DND-41 (cell line): Measurements from ENCODE around the gene ARVCF.

Source experiments
- EZH2 ChIP-seq: IDR thresholded peaks from 3 replicates; pipeline ENCODE4 v1.6.1; 2012; ENCODE audit warnings: borderline replicate concordance, low read depth, mild to moderate bottlenecking, moderate library complexity, low read length, inconsistent platforms; ENCODE audit not compliant: severe bottlenecking
- TF ChIP-seq, protein P1 (sequence below): IDR thresholded peaks from 2 replicates; pipeline ENCODE4 v1.5.1; 2012; ENCODE audit warnings: borderline replicate concordance, low read length, moderate library complexity, mild to moderate bottlenecking; ENCODE audit not compliant: poor library complexity, severe bottlenecking; ENCODE audit errors: extremely low read depth

DNA sequence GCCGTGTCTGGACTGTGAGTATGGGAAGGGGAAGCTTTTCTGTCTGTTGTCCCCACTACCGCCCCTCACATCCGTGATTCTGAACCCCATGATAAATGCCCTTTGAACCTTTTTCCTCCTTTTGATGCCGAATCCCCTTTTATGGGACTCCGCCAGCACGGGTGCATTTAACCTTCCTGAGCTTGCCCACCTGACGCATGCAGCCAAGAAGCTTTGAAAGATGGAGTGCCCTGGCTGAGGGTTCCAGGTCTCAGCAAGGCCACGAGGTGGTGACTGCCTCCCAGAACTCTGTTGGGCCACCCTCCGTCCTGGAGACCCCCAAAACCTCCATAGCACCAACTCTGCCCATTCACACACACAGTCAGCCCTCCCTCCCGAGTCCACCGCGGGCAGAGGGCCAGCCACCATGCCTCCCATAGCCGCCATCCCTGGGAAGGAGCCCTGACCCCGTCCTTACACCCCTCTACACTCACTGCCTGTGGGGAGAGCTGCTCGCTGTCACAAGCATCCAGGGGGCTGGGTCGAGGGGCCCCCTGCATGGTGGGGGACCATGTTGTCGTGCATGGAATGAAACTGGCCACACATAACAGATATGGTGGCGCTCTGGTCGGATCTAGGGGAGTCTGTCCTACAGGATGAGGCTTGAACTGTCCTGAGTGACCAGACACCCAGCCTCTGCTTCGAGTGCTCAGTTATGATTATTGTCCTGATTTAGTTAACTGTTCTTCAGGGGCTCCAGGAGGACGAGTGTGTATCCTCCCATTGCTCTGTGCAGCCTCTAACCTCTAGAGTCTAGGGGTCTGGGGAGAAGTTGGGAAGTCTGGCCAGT lies 75.9 kb downstream of the ARVCF start:
- TF ChIP-seq, protein P1, sequence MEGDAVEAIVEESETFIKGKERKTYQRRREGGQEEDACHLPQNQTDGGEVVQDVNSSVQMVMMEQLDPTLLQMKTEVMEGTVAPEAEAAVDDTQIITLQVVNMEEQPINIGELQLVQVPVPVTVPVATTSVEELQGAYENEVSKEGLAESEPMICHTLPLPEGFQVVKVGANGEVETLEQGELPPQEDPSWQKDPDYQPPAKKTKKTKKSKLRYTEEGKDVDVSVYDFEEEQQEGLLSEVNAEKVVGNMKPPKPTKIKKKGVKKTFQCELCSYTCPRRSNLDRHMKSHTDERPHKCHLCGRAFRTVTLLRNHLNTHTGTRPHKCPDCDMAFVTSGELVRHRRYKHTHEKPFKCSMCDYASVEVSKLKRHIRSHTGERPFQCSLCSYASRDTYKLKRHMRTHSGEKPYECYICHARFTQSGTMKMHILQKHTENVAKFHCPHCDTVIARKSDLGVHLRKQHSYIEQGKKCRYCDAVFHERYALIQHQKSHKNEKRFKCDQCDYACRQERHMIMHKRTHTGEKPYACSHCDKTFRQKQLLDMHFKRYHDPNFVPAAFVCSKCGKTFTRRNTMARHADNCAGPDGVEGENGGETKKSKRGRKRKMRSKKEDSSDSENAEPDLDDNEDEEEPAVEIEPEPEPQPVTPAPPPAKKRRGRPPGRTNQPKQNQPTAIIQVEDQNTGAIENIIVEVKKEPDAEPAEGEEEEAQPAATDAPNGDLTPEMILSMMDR = no peak
- no peak for TF ChIP-seq EZH2
